HG02623 (cell line): ENCODE measurements around the gene LRMDA.
A peak's percentile ranks its signal among the peaks of the same experiment; 100 is the strongest.
"Not testable (repeated sequence)": the region's sequence is repeated elsewhere in the genome, so short reads cannot be mapped to it uniquely, and the experiment has no call there.

Experiments
- ATAC-seq: cut with Tn5 transposase; IDR thresholded peaks from one replicate; pipeline ENCODE4 v1.9.1; 2021; ENCODE audit warnings: moderate library complexity; ENCODE audit not compliant: unreplicated experiment

Gene LRMDA

DNA sequence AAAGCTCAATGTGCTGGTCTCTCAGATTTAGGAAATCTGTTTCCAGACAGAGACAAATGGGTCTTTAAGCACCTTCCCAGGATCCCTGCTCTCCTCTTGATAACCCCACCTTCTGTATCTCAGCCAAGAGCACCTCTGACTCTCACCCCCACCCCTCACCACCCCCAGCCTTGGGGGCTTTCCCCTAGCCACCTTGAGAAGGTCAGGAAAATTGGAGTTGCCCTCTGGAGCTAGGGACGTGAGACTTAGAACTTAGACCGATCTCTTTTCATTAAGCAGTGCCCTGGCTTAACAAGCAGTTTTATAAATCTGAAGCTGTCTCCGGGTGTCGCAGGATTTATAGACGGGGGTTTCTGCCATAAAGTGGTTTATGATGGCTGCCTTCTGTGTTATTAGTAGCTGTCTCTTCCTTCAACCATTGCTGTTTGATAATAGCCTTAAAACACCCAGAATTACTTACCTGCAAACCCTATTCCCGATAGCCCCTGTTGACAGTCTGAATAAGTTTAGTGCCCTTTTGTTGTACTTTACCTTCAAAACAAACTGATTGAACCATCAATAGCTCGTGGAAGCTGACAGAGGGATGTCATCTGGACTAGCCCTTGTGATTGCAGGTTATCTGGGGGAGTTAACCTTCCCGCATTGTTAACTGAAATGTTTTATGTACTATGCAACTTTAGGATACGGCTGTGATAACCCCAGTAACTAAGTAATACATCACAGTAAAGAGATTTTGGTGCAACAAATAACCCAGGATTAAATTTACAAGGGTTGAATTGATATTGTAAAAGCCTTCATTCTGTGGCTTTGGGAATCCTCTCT, 621.5 kb downstream of the LRMDA start:
- no peak for ATAC-seq

DNA sequence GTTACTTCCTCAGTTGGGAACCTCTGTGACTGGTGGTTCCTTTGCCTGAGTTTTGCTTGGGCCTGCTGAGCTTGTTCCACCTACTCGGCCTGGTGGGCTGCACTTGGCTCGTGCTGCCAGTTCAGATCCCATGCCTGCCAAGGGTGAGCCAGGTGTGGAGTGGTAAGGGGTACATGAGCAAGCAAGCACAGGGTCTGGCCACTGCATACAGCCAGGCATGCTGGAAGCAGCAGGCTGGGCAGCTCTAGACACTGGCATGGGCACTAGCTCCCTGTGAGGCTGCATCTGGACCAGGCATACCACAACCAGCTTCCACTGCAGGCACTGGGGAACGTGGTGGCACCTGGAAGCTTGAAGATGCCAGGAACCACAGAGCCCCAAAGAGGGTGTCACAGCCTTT, 624.0 kb downstream of the LRMDA start:
- ATAC-seq, result no peak

DNA sequence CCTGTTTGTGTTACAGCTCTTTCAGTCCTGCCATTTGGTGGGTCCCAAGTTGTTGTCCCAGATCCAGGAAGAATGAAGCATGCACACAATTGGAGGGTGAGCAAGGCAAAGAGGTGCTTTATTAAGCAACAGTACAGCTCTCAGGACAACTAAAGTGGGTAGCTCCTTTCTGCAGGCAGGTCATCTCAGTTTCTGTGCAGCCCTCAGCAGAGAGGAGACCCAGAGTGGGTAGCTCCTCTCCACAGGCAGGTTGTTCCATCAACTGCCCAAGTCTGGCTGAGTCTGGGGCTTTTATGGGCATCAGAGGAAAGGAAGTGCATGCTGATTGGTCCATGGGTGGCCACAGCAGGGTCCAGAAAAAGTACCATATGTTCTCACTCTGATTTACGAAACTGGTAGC, 624.5 kb downstream of the LRMDA start:
- ATAC-seq, result no peak

DNA sequence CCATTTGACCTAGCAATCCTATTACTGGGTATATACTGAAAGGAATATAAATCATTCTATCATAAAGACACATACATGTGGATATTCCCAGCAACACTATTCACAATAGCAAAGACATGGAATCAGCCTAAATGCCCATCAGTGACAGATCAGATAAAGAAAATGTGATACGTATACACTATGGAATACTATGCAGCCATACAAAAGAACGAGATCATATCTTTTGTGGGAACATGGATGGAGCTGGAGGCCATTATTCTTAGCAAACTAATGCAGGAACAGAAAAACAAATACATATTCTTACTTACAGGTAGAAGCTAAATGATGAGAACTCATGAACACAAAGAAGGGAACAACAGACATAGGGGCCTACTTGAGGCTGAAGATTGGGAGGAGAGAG, 629.6 kb downstream of the LRMDA start:
- not testable (repeated sequence) for ATAC-seq

DNA sequence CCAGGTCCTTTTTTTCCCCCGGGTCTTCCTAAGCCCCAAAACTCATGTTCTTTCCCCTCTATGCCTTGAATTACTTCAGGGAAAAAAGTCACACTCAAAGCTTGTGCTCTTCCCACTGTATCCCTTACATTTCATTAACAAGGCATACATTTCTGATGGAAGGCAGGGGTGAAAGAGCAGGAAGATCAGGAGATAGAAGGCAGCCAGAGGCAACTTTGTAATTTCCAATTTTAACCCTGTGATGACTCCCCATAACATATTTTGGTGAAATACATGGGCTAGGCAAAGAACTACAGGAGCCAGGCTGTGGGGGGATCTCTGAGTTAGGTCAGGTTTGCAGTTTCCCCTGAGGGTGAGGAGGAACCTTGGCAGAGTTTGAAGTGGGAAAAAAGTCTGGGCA, 635.0 kb downstream of the LRMDA start:
- ATAC-seq, result no peak

DNA sequence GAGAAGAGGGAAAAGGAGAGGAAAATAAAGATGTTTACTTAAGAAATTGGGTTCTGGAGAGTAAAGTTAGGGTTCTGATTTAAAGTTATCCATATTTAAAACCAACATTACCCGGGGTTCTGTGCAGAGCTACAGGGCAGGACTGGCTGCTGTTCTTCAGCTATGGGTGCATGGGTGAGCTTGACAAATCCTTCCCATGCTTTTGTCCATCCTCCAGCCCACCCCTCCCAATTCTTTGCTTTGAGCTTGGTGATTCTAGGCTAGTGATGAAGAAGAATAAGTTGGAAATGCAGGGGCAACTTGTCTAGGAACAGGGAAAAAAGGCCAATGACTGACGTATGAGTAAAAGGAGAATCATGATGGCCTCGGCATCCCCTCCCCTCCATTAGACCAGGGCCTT, 636.0 kb downstream of the LRMDA start:
- no peak for ATAC-seq

DNA sequence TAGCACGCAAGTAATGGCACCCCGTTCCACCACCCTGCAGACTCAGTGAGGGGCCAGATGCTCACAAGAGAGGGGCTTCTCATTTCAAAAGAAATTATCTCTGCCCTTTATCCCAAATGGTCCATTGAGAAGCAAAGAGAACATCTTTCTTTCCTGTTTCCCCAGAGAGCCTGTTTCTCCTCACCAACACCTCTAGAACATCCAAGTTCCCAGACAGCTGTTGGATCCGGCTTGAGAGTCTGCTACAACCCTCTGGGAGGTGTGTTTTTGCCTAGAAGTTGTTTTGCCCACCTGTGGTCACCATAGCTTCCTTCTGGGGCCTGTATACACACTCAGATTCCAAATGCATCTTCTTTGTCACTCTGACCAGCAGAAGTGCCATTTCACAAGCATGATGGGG, 637.4 kb downstream of the LRMDA start:
- no peak for ATAC-seq

DNA sequence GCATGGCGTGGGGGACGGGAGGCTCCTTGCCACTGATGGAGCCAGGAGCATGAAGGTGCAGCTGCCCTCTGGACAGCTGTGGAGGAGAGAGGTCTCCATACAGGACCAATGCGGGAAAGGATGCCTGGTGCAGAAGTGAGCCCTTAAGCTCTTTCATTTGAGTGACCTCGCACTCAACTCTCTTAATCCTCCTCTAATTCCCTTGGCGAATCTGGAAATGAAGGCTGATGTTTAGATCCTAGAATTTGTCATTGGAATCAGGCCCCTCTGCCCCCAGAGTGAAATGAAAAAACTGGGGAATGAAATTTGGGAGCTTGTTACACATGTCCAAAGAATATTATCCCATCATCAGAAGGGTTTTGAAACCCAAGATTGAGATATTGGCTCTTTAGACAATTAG, 639.5 kb downstream of the LRMDA start:
- ATAC-seq, result no peak

DNA sequence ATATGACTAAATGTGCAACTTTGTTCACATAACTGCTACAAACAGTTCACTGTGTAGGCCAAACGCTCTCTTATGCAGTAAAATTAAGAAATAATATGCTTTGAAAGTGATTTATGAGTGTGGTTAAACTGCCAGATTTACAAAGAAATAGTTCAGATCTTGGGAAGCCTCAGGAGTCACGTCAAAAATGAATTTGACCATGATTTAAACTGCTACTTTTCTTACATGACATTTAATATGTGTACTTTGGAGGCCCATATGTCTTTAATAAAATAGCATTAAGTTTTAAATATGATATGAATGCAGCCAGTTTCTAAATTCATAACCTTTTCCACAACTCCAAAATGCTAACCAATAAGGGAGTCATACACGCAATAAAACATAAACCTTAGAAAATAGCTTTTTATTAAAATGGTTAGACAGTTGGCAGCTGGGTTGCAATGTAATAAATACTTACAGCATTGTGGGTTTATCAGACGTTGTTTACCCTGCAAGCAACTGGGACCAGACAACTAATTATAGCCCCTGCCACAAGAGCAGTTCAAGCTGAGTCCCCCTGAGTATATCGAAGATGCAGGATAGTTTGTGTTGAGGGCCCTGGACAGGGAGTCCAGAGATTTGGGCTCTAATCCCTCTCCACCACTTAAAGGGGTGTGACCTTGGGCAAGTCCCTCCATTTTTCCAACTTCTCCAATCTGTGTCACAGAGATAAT, 640.4 kb downstream of the LRMDA start:
- ATAC-seq, result no peak

DNA sequence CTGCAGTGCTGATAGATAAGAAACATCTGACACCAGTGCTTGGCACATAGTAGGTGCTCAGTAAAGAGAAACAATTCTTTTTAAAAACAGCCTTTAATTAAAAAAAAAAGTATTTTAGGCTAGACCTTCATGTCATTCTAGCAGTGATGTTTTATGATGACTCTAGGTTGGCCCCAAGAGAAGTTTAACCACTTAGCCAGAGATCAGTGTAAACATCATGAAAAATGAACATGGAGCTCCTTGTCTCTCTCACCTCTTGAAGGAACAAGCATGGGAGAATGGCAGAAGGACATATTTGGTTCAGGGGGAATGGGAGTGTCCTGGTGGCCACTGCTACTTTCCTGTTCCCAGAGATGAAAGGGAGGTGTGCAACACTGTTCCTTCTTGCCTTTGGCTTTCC, 641.0 kb downstream of the LRMDA start:
- ATAC-seq, result no peak

DNA sequence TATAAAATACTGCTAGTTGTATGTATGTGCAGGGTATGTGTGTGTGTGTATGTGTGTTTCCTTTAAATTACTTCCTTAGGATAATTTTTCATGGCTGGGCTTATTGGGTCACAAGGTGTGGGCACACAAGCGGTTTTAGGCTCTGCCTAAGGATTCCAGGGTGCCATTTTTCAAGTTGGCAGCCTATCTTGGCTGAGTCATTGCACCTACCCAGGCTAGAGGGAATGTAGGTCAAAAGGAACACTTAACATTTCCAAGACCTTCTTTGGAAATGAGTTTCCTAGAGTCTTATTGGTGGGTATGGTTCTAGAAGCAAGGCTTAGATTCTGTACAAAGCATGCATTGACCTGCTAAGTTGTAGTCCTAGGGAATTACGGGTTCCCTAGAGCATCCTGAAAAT, 642.1 kb downstream of the LRMDA start:
- ATAC-seq, result no peak

DNA sequence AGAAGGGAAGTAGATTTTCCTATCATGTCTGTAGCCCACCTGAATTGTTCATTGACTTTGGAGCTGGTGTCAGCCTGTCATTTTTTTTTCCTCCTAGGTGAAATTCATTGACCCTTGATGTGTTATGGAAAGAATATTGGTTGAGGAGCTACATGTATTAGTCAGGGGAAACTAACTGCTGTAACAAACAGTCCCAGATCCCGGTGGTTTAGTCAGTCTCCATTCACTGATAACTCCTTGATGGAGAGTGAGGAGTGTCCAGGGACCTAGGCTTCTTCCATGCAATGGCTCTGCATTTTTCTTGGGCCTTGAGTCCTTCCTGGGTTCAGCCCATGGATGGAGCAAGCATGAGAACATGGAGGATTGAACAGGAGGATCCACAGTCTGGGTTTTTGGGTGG, 643.2 kb downstream of the LRMDA start:
- no peak for ATAC-seq

DNA sequence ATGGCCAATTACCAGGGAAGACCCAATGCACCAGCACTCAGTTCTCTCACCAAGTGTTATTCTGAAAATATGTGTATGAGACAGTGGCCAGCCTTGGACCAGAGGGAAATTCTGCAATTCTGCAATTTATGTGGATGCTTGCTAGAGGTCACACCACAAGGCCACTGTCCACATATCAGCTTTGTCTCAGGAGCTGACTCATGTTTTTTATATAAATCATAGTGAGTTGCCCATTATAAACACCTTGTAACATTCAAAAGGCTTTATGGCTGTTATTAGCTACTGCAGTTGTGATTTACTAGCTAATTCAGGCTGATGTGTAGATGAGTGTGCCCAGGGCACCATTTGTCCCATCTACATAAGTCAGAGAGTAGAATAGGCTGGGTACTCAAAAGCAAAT, 649.0 kb downstream of the LRMDA start:
- no peak for ATAC-seq

DNA sequence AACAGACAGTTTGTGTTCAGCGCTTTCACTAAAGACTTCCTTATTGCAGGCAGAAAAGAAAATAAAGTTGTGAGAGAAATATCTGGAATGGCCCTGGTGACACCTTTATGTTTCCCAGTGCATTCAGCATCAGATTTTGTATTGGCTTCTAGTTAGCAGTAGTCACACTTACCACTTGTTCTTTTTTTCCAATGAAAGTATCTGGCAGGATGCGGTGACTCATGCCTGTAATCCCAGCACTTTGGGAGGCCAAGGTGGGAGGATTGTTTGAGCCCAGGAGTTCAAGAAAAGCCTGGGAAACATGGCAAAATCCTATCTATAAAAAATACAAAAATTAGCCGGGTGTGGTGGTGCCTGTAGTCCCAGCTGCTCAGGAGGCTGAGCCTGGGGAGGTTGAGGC, 649.6 kb downstream of the LRMDA start:
- ATAC-seq, result no peak

DNA sequence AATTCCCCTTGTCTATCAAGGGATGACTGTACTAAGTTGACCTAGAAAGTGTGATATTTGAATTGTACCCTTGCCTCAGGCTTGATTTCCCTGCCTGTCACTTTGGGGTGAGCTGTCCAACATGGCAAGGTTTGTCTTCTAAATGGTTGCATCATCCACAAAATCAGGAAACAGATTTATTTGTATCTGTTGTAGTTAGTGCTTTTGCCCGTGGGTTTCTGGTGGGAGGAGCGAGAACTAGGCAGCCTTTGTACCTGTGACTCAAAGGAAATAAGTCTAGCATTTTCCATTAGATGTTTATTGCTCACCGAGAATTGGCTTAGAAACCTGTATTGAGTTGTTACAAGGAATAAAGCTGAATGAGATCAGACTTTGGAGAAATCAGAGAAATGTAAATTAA, 650.8 kb downstream of the LRMDA start:
- ATAC-seq, result no peak

DNA sequence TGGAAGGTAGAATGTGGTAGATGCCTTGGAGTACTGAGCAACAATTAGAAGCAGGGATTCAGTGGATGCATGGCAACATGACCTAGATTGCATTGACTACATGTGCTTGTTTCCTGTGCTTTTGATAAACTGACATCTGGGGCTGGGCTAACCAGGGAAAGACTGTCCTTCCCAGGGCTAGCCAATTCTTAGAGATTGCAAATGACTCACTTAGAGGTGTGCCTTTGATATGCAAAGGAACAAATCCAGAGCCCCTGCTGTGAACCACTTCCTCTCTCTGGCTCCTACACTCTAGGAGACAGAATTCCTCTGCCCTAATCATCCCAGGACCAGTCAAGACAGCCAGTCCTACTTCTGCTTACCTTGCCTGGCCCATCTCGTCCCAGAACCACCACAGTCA, 651.5 kb downstream of the LRMDA start:
- ATAC-seq, result no peak

DNA sequence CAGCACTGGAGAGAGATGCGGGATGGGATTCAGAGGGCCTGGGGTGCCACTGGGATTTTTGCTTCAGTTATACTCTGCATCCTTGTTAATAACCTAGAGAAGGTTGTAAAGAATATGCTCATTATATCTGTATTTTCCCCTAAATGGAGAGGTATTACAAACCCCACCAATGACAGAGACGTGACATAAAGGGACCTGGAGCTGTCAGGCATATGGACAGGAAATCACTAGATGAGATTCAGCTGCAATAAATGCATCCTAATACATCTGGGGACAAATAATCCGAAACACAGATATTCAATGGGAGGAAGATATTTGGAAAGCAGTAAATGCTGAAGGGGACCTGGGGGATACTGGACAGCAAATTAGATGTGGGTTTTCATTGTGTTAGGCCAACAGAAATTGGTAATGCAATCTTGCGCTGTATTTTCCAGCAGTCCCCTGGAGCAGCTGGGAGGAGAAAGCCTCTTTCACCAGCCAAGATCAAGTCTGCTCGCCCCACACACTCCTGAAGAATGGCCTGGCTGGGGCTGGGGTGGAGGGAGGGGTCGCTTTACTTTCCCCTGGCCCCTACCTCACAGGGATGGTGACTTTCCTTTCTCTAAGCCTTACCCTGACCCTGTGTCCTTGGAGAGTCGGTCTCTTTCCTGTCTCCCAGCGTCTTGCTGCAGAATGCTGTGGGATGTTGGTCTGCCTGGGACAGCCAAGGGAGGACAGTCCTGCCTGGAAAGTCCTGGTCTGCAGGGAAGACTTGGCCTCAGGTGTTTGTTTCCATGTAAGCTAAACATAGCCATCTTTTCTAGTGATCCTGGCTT, 653.8 kb downstream of the LRMDA start:
- no peak for ATAC-seq

DNA sequence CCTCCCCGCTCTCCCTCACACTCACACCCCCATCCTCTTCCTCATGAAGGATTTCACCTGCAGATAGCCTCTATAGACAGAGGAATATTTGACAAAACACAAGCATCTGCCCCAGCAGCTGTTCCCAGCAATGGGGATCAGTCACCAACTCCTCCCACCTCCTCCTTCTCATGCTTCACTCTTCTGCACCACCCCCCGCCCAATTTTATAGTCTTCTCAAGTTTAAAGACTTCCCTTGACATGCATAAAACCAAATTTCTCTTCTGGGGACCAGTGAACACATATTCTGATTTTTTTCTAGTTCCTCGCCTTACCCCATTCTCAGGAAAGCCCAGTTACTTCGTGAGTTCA, 654.4 kb downstream of the LRMDA start:
- ATAC-seq, result no peak

DNA sequence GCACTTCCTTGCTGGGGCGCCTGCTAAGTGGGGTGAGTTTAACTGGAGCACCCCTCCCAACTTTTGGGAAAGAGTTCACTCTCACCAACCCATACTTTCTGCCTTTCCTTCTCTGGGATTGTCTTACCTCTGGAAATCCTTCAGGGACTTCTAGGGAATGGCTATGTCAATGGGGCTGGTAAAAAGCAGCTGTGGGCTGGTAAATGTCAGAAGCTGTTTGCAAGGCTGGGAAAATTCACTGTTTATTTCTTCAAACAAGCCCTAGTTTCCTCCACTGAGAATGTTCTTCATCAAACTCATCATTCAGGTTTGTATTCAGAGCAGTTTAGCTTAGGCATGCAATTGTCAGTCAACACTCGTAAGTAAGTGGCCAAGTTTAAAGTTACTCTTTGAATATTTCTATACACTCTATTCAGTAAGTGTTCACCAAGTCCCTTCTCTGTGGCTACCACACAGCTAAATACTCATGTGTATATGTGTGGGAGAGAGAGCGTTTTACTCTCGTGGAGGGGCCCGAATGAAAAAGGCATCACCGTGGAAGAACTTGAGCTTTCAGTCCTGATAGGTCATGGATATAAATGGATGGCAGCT, 654.8 kb downstream of the LRMDA start:
- ATAC-seq, result no peak

DNA sequence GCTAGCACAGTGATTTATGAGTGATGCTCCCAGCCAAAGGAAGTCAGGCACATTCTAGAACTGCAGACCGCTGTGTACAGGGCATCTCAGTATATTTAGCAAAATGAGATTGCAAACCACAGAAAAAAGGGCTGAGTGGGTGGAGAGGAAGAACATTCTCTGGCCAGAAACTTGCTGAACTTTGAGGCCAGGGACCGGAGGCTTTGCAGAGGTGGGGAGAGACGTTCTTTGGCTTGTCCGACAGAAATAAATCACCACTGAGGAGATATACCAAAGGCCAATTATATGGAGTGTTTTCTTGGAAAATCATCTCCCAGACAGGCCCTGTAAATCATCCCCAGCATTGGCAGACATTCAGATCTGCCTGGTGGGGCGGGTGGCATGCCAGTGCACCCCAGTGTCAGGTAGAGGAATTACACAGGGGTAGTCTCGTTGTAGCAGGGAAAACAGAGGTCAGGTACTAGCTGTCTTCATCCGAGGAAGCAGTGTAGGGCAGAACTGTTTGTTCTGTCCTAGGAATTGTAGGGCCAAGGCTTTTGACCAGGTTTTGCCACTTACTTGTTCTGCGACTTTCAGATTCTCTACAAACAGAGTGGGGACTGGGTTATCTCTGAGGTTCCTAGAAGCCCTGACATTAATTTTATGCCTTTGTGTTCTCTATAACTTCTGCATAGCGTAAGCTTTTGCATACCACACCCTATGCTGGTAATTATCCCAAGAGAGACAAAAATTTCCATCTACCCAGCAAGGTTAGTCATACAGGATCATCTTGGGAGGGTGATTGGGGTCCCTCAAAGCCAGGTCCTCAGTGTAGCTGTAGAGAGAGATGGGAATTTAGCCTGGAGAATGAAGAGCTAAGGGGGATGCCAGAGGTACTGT, 655.6 kb downstream of the LRMDA start:
- peak; percentile 52 for ATAC-seq

DNA sequence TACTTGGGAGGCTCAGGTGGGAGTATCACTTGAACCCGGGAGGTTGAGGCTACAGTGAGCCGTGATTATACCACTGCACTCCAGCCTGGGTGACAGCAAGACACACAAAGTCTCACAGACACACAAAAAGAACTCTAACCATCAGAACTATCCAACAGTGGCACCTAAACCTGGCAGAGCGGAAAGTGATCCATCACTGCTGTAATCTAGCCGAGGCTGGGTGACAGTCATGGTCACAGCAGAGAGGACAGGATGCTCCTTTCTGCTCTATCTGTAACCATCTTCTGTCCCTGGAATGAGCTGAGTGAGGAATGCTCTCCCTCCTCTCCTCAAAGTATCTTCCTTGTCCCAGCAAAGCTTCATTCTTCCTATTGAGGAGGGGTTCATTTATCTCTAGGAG, 656.6 kb downstream of the LRMDA start:
- ATAC-seq, result no peak
